ENCODE results near the gene SRP14. TPM values are rescaled to one million over a fixed set of nuclear protein-coding genes. Genes with fewer than 3 reads are reported as not detected.

The SRP14 gene
- total RNA-seq, 1 experiment from 2014 or later = 200 TPM

GRCh38 chr15:40054855-40055575, 16.0 kb upstream of the SRP14 start:
- no peak for DNase-seq

More at GRCh38 chr15:40054855-40055575, 16.0 kb upstream of the SRP14 start:
- no peaks in the 10 kb centered on the region for H3K79me2 ChIP-seq (ENCODE audit: insufficient read depth, low read length)
- Mint-ChIP-seq H3K27me3 (ENCODE audit: low read depth) (peaks cover 3% of the 10 kb centered on the region; the same call in 1 of the 2 replicates), H3K27ac (peak overlapping the region in 2 of 3 experiments; percentile 94; a peak in 5 of 7 replicates), H3K4me1 (peaks cover 38 to 48% of the 10 kb centered on the region in 2 experiments), H3K4me3 (no peak overlapping the region), H3K9me3 (no peaks in the 10 kb centered on the region; a peak in 1 of 5 replicates), H3K36me3 (ENCODE audit: insufficient read depth in 1 of 3, low read depth in 3 of 3) (no peaks in the 10 kb centered on the region; a peak in 2 of 7 replicates)
- no peak overlapping the region for H3K27ac ChIP-seq (ENCODE audit: insufficient read length, low read depth, low read length)
- no peak overlapping the region for H2BK12ac ChIP-seq (ENCODE audit: insufficient read length, low read depth, low read length)
- H2BK120ac ChIP-seq (ENCODE audit: low read depth, low read length, poor library complexity, severe bottlenecking) = no peak overlapping the region
- no peak overlapping the region for H2AFZ ChIP-seq (ENCODE audit: low read length)
- no peak overlapping the region for H3K4me2 ChIP-seq (ENCODE audit: insufficient read depth, insufficient read length, low read length)
- no peak overlapping the region for H2BK5ac ChIP-seq (ENCODE audit: insufficient read length, low read length)
- H4K5ac ChIP-seq (ENCODE audit: insufficient read length, low read depth, low read length) = no peak overlapping the region
- no peak overlapping the region for H3K9ac ChIP-seq (ENCODE audit: extremely low read depth, insufficient read length, low read length)
- no peaks in the 10 kb centered on the region for H4K20me1 ChIP-seq (ENCODE audit: control insufficient read depth, insufficient read depth, insufficient read length)
- no peak overlapping the region for H2BK15ac ChIP-seq (ENCODE audit: low read depth, low read length)
- H3K23ac ChIP-seq (ENCODE audit: insufficient read length, low read depth, low read length) = no peak overlapping the region
- H3K4me1 ChIP-seq (ENCODE audit: insufficient read depth, low read length) = peaks cover 2% of the 10 kb centered on the region; the same call in 1 of the 2 replicates
- no peak overlapping the region for H2AK5ac ChIP-seq (ENCODE audit: insufficient read length, low read length)
- no peak overlapping the region for H3K4ac ChIP-seq (ENCODE audit: low read depth, low read length)
- no peak overlapping the region for H2BK20ac ChIP-seq (ENCODE audit: low read depth, low read length, poor library complexity, severe bottlenecking)
- peaks cover 3% of the 10 kb centered on the region for H3K23me2 ChIP-seq (ENCODE audit: insufficient read length, low read depth, low read length, poor library complexity, severe bottlenecking)
- no peak overlapping the region for H3K56ac ChIP-seq (ENCODE audit: insufficient read length, low read depth, low read length)
- H3K18ac ChIP-seq (ENCODE audit: insufficient read length, low read depth, low read length) = no peak overlapping the region
- no peak overlapping the region for H4K91ac ChIP-seq (ENCODE audit: insufficient read length, low read depth, low read length)
- no peak overlapping the region for H3K14ac ChIP-seq (ENCODE audit: insufficient read depth, low read length)
- no peak for TF ChIP-seq CTCF (conservative IDR thresholded peaks at IDR 0.05)
- no peak overlapping the region for H3T11ph ChIP-seq (ENCODE audit: low read length)
- H3K79me1 ChIP-seq (ENCODE audit: insufficient read depth, low read depth, low read length, poor library complexity, severe bottlenecking) = no peaks in the 10 kb centered on the region
- H4K8ac ChIP-seq (replicated peaks; ENCODE audit: insufficient read length, low read depth, low read length) = no peak overlapping the region
- no peaks in the 10 kb centered on the region for H3K9me3 ChIP-seq (ENCODE audit: control insufficient read depth, low read depth, low read length)
- WGBS (ENCODE audit: extremely low coverage, insufficient read length, low lambda C conversion rate) = no CpG with 5 or more reads among the region's 6 CpGs
- H3K27me3 ChIP-seq (ENCODE audit: insufficient read depth, low read length) = no peaks in the 10 kb centered on the region
